Stimulated activated CD8-positive, alpha-beta memory T cell treated with anti-CD3 and anti-CD28 coated beads, Interleukin-2, amount 100 ng/mL, for 48 hours (primary cell): ENCODE measurements around the gene CCDC51.

Experiments used
- DNase-seq, 2 donors: peaks; one replicate each; pipeline ENCODE4 v3.0.0-alpha.2; 2020; ENCODE audit warnings: low read depth in 2 of 2

The CCDC51 gene

DNA sequence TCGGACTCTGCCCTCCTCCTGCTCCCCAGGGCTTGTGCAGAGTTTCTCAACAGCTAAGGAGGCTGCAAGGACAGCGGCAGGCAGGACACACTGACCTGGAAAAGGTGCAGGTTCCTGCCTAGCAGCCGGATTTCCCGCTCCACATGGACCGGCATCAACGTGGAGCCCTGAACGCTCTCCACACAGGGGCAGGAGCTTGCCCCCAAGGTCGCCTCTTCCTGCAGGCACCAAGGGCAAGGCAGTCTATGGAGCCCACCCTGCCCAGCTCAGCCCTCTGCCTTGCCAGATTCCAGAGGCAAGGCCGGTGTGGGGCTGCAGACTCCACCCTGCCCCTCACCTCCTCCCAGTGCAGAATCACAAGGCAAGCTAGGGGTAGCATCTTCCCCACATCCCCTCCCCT lies 20.8 kb downstream of the CCDC51 start:
- DNase-seq = no peak

DNA sequence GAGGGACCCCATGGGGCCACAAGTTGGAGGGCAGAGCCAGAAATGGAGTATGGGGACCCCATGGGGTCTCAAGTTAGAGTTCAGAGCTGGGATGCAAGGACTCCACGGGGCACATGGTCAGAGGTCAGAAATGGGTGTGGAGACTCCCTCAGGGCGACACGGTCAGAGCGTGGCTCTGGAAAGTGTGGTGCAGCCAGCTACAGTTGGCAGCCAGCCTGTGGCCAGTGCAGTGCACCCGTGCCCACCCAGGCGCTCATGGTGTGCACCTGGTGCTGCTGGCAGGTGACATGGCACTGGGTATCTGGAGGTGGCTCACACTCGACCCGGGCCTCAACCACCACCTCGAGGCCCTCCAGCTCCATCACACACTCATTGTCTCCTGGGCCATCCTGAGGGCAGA lies 21.3 kb downstream of the CCDC51 start:
- DNase-seq = no peak

DNA sequence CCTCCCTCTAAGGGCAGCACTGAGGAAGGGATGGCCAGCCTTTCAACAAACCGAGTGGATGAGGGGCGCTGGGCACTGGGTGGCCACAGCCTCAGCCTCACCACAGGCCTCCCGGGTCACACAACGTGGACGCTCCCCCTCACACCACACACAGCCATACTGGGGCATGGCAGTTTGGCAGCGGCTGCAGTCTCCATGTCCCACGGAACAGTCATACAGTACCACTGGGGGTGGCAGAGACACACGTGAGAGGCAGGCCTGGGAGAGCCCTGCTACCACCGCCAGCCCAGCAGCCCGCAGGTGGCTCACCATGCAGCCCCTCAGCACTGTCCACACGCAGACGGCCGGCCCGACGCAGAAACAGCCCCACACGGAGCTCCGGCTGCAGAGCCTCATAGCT lies 21.8 kb downstream of the CCDC51 start:
- DNase-seq = no peak

DNA sequence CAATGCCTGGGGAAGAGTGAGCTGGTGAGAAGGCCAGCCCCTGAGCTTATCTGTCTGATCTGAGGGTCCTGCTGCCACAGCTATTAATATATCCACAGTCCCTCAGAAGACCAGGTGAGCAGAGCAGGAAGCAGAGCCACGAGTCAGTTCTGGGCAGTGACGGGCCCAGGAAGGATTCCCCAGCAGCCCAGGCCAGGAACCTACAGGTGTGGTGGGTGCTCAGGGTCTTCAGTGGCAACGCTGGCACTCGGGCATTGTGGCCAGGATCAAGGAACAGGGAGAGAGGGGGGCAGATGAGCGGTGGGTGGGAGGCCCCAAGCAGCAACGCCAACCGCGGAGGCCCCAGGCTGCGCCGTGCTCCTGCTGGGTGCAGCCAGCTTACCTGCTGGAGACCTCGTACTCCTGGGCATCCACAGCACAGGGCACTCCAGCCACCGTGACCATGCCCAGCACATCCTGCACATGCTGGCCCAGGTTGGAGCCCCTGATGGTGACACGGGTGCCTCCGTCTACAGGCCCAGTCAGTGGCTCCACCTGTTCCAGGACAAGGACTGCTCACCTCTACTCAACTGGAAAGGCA lies 22.3 kb downstream of the CCDC51 start:
- DNase-seq = no peak

DNA sequence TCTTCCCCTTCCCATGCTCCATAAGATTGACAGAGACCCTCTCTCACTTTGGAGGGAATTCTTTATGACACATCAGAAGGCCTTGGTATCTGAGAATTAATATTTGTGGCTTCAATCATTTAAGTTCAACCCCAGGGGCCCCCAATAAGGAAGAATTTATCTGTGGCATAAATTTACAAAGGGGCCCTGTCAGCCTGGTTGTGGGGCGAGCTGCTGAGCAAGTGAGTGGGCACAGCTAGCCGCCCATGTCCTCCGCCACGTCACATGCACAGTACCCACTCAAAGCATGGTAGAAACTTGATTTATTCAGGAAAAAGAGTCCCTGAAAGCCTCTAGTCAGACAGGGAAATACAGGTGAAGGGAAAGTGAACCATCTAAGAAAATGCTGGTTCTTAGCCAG lies 23.4 kb downstream of the CCDC51 start:
- no peak for DNase-seq

DNA sequence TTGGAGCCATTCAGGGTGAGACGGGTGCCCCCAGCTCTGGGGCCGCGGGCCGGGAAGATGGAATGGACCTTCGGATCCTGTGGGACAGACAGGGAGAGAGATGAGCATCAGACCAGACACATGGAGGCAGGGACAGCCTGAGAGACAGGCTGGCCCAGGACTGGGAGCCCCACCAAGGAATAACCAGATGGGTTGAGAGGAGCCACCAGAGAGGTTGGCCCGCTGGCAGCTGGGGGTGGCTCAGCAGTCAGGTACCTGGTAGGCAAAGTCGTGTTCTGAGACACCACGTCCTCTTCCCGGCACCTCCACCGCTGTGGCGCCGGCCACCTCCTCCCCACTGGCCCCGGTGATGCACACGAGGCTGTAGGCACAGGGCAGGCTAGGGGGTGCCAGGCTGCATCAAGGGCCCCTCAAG lies 23.8 kb downstream of the CCDC51 start:
- no peak for DNase-seq

DNA sequence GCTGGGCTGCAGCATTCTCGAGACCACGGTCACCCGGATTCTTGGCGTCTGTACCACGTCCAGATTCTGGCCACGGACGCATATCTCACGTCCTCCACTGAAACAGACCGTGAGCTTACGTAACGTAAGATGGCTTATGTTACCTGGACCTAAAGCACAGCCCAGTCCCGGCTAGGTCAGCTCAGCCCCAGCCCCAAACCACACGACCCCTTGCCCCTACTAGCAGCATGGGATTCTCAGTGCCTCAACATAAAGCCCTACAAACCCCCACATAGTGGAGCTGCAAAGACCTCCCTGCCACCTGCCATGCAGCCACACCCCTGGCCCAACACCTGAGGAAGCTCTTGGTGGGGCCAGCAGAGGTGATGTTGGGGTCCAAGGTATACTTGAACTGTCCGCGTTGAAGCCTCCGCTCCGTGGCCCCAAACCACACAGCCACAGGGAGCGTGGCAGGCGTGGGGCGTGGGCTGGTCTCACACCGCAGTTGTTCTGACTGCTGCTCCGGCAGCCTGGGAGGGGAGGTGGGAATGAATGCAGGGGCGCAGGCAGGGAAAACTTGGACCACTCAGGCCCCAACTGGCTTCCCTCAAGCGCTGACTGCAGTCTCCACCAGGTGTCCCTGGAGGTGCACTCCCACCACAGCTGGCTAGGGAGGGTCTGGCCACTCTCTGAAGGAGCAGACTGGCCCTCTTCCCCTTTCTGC lies 24.5 kb downstream of the CCDC51 start:
- DNase-seq = no peak

DNA sequence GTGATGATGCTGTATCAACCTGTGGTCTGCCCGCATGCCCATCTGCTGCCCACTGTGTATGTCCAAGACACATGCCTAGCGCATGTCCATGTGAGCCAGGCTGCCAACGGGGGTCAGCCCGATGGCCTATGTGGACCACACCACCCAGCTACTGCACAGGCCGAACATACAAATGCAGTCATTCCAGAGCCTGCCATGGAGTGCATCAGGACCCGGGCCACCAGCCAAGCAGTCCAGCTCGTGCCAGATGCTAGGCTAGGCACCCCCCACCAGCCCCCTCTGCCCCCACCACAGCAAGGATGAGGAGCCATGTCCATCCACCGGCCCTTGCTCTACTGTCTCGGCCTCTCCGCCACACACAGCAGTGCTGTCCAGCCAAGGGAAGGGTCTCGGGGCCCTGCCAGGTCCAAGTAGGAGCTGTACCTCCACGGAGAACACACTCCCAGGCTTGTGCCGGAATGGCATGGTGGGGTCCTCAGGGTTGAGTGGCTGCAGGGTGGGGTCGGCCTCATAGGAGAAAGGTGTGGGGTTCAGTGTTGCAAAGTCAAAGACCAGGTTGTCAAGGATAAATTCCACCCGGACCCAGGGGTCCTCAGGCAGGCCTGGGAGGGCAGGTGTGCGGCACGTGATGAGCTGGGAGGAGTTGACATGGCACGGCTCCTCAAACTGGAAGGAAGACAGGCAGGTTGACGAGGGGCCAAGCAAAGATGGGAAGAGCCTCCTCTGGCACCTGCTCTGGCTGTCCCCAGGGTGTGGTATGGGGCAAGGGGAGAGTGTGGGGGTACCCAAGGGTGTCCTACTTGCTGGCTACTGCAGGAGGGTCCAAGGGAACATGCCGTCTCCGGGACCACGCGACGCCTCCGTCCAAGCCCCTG lies 25.3 kb downstream of the CCDC51 start:
- no peak for DNase-seq

DNA sequence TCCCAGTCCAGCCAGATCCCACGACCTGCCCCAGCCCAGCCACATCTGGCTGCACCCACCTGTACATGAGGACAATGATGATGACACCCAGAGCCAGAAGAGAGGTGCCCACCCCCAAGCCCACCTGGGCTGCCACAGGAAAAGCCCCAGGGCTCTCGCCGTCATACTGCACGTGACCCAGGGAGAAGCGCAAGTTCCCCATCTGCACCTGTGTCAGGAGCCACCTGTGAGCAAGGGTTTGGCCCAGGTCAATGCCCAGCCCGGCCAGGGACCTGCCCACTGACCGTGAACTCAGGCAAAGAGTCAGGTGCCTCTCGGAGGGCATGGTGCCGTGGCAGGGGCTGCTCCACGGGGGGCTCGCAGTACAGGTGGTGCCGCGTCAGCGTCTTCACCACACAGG lies 26.3 kb downstream of the CCDC51 start:
- DNase-seq = no peak

DNA sequence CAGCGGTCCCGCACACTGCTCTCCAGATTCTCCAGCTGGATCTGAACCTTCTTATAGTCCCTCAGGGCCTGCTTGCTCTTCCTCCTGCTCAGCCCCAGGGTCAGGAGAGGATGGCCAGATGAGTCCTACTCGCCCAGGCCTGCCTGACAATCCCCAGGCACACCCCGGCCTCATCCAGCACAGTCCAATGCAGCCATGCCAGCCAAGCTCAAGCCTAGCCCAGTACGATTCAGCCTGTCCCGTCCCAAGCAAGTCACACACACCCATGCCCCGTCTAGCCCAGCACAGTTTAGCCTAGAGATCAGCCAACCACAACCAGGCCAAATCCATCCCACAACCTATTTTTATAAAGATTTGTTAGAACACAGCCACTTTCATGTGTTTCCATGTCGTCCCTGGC lies 26.8 kb downstream of the CCDC51 start:
- no peak for DNase-seq

DNA sequence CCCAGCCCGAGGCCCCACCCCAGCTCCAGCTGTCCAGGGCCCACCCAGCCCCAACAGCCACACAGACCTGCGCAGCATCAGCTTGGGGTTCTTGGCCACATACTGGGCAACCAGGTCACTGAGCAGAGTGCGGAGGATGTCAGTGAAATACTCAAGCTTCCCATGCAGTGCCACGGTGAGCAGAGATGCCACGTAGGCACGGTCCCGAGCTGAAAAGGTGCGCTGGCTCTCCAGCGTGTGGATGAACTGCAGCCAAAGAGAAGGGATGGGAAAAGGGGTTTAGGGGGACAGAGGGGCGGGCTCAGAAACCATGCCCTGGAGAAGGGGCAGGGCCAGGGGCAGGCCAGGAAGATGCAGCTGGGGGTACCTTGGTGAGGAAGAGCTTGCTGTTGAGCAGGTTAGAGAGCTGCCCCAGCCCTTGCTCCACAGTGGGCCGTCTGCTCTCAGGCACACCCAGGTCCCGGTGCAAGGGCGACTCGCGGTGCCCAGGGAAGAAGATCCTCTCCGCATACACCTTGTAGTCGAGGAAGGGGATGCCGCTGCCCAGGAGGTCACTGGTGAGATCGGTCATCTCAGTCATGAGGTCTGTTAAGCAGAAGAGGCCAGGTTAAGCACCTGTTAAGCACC lies 27.4 kb downstream of the CCDC51 start:
- DNase-seq = no peak

DNA sequence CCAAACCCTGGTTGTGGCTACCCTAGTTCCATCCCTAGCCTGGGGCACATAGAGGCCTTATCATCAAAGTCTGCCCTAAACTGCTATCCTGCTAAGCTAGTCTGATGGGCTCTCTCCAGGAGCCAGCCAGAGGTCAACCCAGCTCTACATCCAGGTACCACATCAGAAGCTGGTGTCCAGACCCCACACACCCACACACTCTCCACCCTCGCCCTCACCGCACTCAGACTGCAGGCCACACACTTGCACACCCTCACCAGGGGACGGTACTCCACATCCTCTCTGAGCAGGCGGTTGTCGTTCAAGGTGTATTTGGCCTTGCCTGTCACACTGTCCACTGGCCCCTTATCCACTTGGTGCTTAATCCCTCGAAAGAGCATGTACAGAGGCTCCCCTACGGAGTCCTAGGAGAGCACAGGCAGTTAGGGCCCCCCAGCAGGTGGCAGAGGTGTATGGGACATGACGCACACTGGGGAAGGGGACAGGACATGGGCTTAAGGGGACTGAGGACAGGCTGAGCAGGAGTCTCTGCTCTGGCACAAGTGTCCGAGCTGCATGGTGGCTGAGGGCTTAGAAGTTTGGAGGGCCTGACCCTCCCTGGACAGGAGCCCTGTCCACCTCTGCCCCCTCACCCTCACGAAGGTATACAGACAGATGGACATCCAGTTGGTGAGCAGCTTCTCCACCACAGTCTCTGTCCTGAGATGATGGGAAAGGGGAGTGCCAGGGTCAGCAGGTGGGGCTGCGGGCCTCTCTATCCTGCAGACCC lies 28.1 kb downstream of the CCDC51 start:
- DNase-seq = no peak

DNA sequence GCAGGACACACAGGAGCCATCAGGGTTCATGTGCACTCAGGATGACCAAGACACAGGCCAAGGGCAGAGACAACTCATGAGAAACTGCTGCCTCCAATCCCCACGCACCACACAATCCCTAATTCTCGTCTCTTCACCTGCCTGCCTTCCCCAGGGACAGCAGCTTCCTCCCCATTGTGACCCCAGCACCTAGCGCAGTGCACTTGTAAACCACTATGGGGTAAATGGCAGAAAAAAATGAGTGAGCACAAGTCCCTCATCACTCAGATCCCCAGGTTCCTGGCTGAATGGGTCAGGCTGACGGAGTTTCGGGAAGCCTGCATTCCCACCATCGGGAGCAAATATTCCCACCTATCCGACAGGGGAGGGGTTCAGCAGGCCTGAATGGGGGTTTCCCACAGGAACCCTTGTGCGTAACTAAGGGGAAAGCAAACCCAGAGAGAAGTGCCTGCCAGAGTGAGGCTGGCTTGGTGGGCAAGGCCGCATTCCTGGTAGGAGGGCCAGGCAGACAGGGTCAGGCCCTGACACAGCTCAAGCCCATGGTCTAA lies 28.8 kb downstream of the CCDC51 start:
- DNase-seq = no peak

DNA sequence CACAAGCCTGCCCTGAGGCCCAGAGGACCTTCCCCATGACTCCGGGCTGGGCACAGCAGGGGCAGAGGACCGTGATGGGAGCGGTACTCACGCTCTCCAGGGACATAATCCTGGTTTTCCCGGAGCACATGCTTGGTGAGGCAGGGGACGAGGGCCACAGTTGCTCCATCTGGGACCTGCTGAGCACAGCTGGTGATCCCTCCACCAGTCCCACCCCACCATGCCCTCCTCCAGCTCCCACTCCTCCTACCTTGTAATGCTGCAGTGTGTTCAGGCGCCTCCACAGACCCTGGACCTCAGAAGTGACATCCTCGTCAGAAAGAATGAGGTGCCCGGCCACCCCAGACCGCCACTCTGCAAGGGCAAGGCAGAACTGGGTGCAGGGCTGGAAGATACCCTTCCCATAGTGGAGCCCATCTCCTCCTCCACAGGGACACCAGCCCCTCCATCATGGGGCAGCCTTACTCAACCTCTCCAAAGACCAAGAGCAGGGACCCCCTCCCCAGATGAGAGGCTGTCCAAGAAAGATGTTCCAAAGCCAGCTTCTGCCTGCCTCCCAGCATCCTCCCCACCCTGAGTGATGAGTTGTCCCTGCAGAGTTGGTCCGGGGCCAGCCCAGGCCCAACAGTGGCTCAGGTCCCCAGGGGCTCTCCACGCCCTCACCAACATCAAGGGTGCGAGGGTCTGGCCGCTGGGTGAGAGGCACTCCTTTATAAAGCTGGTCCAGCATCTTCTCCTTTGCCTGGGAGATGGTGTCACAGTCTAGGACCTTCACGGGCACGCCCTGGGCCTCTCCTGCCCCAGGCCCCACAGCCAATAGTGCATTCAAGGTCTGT lies 29.5 kb downstream of the CCDC51 start:
- DNase-seq = no peak

DNA sequence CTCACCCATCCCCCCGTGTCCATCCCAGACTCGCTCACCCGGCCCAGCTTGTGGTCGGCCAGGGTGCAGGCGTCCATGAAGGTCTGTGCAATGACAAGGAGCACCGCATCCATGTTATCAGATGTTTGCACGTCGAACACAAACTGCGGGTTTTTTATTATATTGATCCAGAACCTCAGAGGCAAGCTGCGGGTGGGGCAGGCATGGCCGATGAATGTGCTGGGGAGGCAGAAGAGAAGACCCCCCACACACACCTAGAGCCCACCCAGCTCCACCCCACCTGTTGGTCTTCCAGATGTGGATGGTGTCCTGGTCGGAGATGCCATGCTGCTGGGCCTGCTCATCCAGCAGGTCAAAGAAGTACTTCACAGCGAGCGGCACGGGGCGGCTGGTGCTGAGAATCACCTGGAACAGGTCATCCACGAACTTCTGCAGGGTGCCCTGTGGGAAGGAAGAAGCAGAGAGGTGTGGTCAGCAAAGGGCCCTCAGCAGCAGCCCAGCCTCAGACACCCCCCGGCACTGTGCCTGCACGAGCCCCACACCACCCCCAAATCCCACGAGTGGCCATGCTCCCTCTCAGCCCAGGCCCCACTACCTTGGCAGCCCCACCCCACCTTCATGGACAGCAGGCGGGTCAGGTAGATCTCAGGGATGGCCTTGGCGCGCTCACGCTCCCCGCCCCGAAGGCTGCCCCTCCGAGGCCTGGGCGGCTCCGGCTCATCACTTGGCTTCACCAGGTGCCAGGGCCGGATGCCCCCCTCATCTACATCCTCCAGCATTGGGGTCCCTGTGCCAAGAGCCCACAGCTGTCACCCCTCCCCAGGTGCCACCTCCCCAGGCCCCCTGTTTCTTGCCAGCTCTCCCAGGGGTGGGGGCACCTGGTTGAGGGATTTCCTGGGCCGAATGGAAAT lies 30.4 kb downstream of the CCDC51 start:
- DNase-seq = no peak

DNA sequence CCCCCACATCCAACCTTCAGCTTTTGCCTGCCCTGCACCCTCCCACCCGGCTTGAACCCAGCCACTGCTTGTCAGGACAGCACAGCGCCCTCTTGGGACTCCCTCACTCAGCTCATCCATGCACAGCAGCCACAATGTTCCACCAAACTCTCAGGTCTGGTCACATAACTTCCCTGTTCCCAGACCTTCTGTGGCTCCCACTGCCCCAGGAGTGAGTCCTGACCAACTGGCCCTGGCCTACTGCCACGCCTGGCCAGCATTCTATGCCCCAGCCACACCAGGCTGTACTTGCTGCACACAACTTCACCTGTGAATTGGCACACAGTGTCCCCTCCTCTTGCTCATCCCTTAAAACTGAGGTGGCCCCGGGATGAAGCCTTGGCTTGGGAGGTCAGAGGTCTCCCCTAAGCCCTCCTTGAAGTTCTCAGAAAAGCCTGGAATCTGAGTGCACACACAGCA lies 31.1 kb downstream of the CCDC51 start:
- no peak for DNase-seq

DNA sequence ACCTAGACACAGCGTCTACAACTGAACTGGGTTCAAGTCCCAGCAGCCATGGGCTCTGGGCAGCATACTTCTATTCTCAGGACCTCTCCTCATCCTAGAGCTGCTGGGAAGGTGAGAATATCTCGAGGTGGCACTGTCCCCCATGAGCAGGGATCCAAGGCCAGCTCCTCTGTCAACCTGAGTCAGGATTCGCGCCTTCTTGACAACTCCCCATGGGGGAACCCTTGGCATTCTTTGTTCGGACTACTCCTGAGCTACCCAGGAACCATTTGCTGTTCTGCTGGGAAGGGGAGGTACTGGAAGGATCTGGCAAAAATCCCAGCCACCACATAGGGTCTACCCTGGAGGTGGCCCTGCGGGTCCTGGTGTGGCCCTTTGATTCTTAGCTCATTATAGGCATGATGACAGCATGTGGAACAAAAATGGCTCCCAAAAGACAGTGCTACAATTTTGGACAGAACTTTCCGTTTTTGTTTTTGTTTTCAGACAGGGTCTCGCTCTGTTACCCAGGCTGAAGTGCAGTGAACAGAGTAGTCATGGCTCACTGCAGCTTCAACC lies 32.3 kb downstream of the CCDC51 start:
- DNase-seq = no peak

DNA sequence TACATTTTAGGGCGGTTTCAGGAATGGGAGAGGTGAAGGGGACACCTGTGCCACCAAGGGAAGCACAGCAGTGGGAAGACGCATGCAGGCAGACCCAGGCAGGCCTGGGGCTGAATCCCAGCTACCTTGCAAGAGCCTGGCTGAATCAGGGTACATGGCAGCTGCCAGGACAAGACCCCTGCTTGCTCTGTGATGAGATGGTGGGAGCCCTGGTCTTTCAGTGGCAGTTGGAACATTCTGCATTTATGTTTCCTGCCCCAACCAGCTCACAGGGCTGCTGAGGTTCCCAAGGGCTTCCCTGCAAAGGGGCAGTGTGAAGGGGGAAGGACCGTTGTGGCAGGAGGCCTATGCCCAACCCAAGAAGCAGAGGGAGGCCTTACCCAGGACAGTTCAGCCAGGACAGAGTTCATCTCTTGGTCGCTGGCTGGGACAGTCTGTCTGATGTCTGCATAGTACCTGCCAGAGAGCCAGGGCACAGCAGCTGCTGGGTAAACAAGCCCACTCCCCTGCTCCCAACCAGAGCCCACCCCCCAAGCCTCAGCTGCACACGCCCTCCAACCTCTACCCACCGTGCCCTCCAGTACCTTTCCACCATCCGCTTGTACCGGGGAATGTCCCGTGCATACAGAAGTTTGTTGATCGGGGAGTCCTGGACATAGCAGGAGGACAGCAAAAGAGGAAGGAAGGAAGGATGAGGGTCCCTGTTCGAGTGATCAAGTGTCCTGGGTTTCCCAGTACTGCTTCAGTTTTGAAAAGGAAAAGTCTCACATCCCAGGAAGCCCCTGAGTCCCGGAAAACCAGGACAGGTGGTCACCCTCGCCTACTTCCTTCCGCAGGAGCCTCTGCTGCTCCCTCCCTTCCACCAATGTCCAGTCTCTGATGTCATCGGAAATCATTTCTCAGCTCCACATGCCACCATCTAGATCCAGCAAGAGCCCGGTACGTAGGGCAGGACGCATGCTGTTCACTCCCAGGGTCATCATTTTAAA lies 33.2 kb downstream of the CCDC51 start:
- DNase-seq = no peak
